PC-9 (cell line): ENCODE data around the gene METTL8. TPM values are rescaled to one million over a fixed set of nuclear protein-coding genes. Genes with fewer than 3 reads are reported as not detected.

Source experiments
- BruUV-seq: library from RNA; stranded (reverse); fragments of 400-500 nt; replicated peaks from 2 replicates; lab custom pipeline; 2021; lab: Mats Ljungman, UMichigan
- CTCF ChIA-PET: fragments of 300-600 bp; sonication (Branson Sonifier 250); formaldehyde crosslinking; loops from one replicate; lab custom pipeline; 2022; ENCODE audit warnings: antibody characterized with exemption; lab: Charles Lee
- POLR2A ChIA-PET: fragments of 300-600 bp; sonication (Branson Sonifier 250); formaldehyde crosslinking; loops from one replicate; lab custom pipeline; 2022; ENCODE audit warnings: antibody characterized with exemption; ENCODE audit not compliant: unreplicated experiment; lab: Charles Lee
- DNase-seq, 2 experiments: peaks; one replicate each; pipeline versions ENCODE4 v3.0.0 to v3.0.0-alpha.2; 2015 to 2022; ENCODE audit warnings: mixed read lengths in 1 of 2
- H2AFZ ChIP-seq: fragments of 200-600 bp; sonication (generic); 2 replicates; pipeline ENCODE4 v1.8.1; 2017; ENCODE audit warnings: antibody characterized with exemption
- H3F3A ChIP-seq: fragments of 200-600 bp; sonication (generic); 2 replicates; pipeline ENCODE4 v1.8.1; 2017; ENCODE audit warnings: antibody characterized with exemption, mild to moderate bottlenecking, low read depth; ENCODE audit not compliant: insufficient read depth
- H3K27ac ChIP-seq: fragments of 200-600 bp; sonication (generic); 2 replicates; pipeline ENCODE4 v1.6.1; 2016; ENCODE audit warnings: mixed run types
- H3K27me3 ChIP-seq: fragments of 200-600 bp; sonication (generic); 2 replicates; pipeline ENCODE4 v1.6.1; 2016; ENCODE audit warnings: low read depth, mixed run types; ENCODE audit not compliant: insufficient read depth
- H3K36me3 ChIP-seq: fragments of 200-600 bp; sonication (generic); 2 replicates; pipeline ENCODE4 v1.6.1; 2016; ENCODE audit warnings: low read depth, mixed run types
- H3K4me1 ChIP-seq: fragments of 200-600 bp; sonication (generic); replicated peaks from 2 replicates; pipeline ENCODE4 v1.6.1; 2016; ENCODE audit warnings: mixed run types; ENCODE audit not compliant: insufficient read depth
- H3K4me2 ChIP-seq: fragments of 200-600 bp; sonication (generic); 2 replicates; pipeline ENCODE4 v1.6.1; 2017; ENCODE audit warnings: mixed run types
- H3K4me3 ChIP-seq: fragments of 200-600 bp; sonication (generic); 2 replicates; pipeline ENCODE4 v1.6.1; 2016; ENCODE audit warnings: mixed run types
- H3K79me2 ChIP-seq: fragments of 200-600 bp; sonication (generic); 2 replicates; pipeline ENCODE4 v1.6.1; 2017; ENCODE audit warnings: low read depth, mixed run types
- H3K9me2 ChIP-seq: fragments of 200-600 bp; sonication (generic); 2 replicates; pipeline ENCODE4 v1.8.1; 2017; ENCODE audit warnings: mild to moderate bottlenecking; ENCODE audit not compliant: insufficient read depth
- H3K9me3 ChIP-seq: fragments of 200-600 bp; sonication (generic); 2 replicates; pipeline ENCODE4 v1.8.1; 2016; ENCODE audit warnings: low read depth; ENCODE audit not compliant: insufficient read depth
- H4K20me1 ChIP-seq: fragments of 200-600 bp; sonication (generic); 2 replicates; pipeline ENCODE4 v1.8.1; 2017; ENCODE audit not compliant: insufficient read depth
- EZH2 ChIP-seq: fragments of 200-600 bp; sonication (generic); IDR thresholded peaks from 2 replicates; pipeline ENCODE4 v1.8.0; 2017; ENCODE audit warnings: antibody characterized with exemption, low read depth
- intact Hi-C: fragments of 100-400 bp; cut with micrococcal nuclease; formaldehyde crosslinking; loops from one replicate; pipeline ENCODE4 v1.10.0; 2022; ENCODE audit not compliant: unreplicated experiment
- total RNA-seq: library from RNA; stranded (reverse); gene quantifications from 2 replicates; pipeline ENCODE4 v1.2.3, GENCODE V29; 2021
- TF ChIP-seq, protein P1 (sequence below): fragments of 200-600 bp; sonication (generic); conservative IDR thresholded peaks from 2 replicates; pipeline ENCODE4 v1.6.1; 2017; ENCODE audit warnings: mixed run types, antibody characterized with exemption, mild to moderate bottlenecking, moderate library complexity

METTL8 gene
- total RNA-seq, 1 experiment from 2014 or later = 21.8 TPM

DNA sequence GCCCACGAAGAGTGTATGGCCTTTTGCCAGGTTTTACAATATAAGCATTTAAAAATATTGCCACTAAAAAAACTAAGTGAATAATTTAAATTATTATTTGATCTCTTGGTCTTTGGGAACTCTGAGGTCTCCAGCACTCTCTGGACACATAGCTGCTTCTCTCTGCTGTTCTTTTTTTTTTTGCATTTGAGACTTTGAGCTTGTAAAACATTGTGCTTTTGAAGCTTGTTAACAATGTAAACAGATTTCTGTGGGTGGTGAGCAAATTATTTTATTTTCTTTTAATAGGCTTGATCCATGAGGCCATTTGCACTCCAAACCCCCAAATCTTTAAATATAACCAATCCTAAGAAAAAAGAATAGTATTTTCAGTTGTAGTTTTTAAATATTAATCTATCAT, 42.2 kb upstream of the METTL8 start:
- intact Hi-C loops = no loop called here
- no peaks in the 10 kb centered on the region for H3K36me3 ChIP-seq
- POLR2A ChIA-PET = no interaction called here
- no peak overlapping the region for H2AFZ ChIP-seq
- CTCF ChIA-PET = no interaction called here
- H3K4me3 ChIP-seq = no peak overlapping the region
- no peak for DNase-seq
- no peaks in the 10 kb centered on the region for H3K4me1 ChIP-seq
- no peaks in the 10 kb centered on the region for H3K79me2 ChIP-seq
- no peak overlapping the region for H3K27ac ChIP-seq
- no peak overlapping the region for H3K4me2 ChIP-seq
- no TSS peak for BruUV-seq
- no peaks in the 10 kb centered on the region for H3K9me2 ChIP-seq
- H3K27me3 ChIP-seq = no peaks in the 10 kb centered on the region
- H3F3A ChIP-seq = no peaks in the 10 kb centered on the region
- H4K20me1 ChIP-seq = no peaks in the 10 kb centered on the region
- TF ChIP-seq EZH2 = no peak
- TF ChIP-seq, protein P1, sequence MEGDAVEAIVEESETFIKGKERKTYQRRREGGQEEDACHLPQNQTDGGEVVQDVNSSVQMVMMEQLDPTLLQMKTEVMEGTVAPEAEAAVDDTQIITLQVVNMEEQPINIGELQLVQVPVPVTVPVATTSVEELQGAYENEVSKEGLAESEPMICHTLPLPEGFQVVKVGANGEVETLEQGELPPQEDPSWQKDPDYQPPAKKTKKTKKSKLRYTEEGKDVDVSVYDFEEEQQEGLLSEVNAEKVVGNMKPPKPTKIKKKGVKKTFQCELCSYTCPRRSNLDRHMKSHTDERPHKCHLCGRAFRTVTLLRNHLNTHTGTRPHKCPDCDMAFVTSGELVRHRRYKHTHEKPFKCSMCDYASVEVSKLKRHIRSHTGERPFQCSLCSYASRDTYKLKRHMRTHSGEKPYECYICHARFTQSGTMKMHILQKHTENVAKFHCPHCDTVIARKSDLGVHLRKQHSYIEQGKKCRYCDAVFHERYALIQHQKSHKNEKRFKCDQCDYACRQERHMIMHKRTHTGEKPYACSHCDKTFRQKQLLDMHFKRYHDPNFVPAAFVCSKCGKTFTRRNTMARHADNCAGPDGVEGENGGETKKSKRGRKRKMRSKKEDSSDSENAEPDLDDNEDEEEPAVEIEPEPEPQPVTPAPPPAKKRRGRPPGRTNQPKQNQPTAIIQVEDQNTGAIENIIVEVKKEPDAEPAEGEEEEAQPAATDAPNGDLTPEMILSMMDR = no peak
- no peaks in the 10 kb centered on the region for H3K9me3 ChIP-seq

DNA sequence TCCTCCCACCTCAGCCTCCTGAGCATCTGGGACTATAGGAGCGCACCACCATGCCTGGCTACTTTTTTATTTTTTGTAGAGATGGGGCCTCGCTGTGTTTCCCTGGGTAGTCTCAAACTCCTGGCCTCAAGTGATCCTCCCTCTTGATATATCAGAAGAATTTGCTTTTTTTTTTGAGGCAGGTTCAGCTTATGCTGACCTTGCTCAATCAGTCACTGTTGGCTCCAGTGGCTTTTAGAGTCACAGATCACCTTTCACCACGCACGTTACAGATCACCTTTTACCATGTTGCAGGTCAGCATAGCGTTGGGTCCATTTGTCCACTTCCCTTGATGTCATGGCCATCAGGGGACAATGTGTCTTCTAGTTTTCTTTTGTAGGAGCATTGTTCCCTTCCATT, 36.3 kb upstream of the METTL8 start:
- Histone ChIP-seq H3K27ac (no peak overlapping the region), H3K4me3 (no peak overlapping the region), H4K20me1 (no peaks in the 10 kb centered on the region), H3K36me3 (peaks cover 10% of the 10 kb centered on the region; the same call in 1 of the 2 replicates), H3K79me2 (no peaks in the 10 kb centered on the region), H2AFZ (no peak overlapping the region), H3K4me2 (no peak overlapping the region), H3K9me2 (no peaks in the 10 kb centered on the region), H3K4me1 (no peaks in the 10 kb centered on the region), H3F3A (no peaks in the 10 kb centered on the region), H3K9me3 (no peaks in the 10 kb centered on the region), H3K27me3 (no peaks in the 10 kb centered on the region)
- ChIA-PET CTCF (no interaction called here), POLR2A (no interaction called here)
- intact Hi-C loops = no loop called here
- no peak for DNase-seq
- no TSS peak for BruUV-seq
- TF ChIP-seq EZH2 = no peak
- TF ChIP-seq, protein P1 = no peak

DNA sequence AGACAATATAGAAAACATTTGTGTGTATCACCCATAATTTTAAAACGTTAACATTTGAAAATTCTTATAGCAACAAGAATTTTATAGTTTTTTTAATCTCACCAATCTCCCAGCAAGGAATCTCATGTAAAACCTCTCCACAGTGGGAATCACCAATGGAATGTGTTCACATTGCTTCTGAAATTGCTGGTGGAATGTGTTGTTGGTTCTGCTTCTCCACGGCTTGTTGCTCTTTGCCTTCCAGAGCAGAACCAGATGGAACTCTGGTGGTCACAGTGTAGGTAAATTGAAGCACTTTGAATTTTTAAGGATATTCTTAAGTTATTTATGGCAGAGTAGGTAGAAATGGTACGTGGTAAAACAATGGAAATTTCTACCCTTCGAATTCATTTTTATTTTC, 35.4 kb upstream of the METTL8 start:
- ChIA-PET CTCF (no interaction called here), POLR2A (no interaction called here)
- Histone ChIP-seq H4K20me1 (no peaks in the 10 kb centered on the region), H2AFZ (no peak overlapping the region), H3K79me2 (no peaks in the 10 kb centered on the region), H3K4me1 (no peaks in the 10 kb centered on the region), H3K9me2 (no peaks in the 10 kb centered on the region), H3F3A (no peaks in the 10 kb centered on the region), H3K9me3 (no peaks in the 10 kb centered on the region), H3K27me3 (no peaks in the 10 kb centered on the region), H3K4me3 (no peak overlapping the region), H3K36me3 (peaks cover 10% of the 10 kb centered on the region; the same call in 1 of the 2 replicates), H3K4me2 (no peak overlapping the region), H3K27ac (no peak overlapping the region)
- DNase-seq = no peak
- intact Hi-C loops = no loop called here
- TF ChIP-seq EZH2 = no peak
- TF ChIP-seq, protein P1 = no peak
- no TSS peak for BruUV-seq
